IPS-20b (cell line): ENCODE results near the gene CLEC1B.
"Not testable (repeated sequence)": the region's sequence is repeated elsewhere in the genome, so short reads cannot be mapped to it uniquely, and the experiment has no call there.

Experiments used
- H3K27ac ChIP-seq: one replicate; pipeline ENCODE4 v1.5.1; 2013; ENCODE audit warnings: low read length
- H3K27me3 ChIP-seq: 2 replicates; pipeline ENCODE4 v1.6.1; 2013; ENCODE audit warnings: mild to moderate bottlenecking, low read length, inconsistent platforms; ENCODE audit not compliant: insufficient read depth
- H3K36me3 ChIP-seq: 2 replicates; pipeline ENCODE4 v1.6.1; 2013; ENCODE audit warnings: low read depth, mild to moderate bottlenecking, inconsistent platforms, low read length, moderate library complexity; ENCODE audit not compliant: insufficient read depth
- H3K4me1 ChIP-seq: 2 replicates; pipeline ENCODE4 v1.6.1; 2013; ENCODE audit warnings: mild to moderate bottlenecking, control low read depth, inconsistent platforms, low read length, moderate library complexity; ENCODE audit not compliant: insufficient read depth
- H3K4me3 ChIP-seq: 2 replicates; pipeline ENCODE4 v1.5.1; 2013; ENCODE audit warnings: mild to moderate bottlenecking, low read length, inconsistent platforms
- H3K9ac ChIP-seq: 2 replicates; pipeline ENCODE4 v1.6.1; 2013; ENCODE audit warnings: low read depth, mild to moderate bottlenecking, inconsistent platforms, low read length, moderate library complexity
- H3K9me3 ChIP-seq: 2 replicates; pipeline ENCODE4 v1.6.1; 2013; ENCODE audit warnings: mild to moderate bottlenecking, low read depth, low read length, inconsistent platforms; ENCODE audit not compliant: insufficient read depth

Gene CLEC1B

GRCh38 chr12:9973949-9974348 is 25.0 kb downstream of the CLEC1B start:
- Histone ChIP-seq H3K27ac (no peak overlapping the region), H3K36me3 (no peaks in the 10 kb centered on the region), H3K4me1 (no peaks in the 10 kb centered on the region), H3K4me3 (no peak overlapping the region), H3K9me3 (peaks cover 17% of the 10 kb centered on the region), H3K9ac (no peak overlapping the region), H3K27me3 (no peaks in the 10 kb centered on the region)

- H3K4me1 ChIP-seq: no peaks in the 10 kb centered on the region
- no peak within 1 kb of the TSS for H3K27ac ChIP-seq
- H3K27me3 ChIP-seq: no peaks in the 10 kb centered on the region
- no peaks in the 10 kb centered on the region for H3K36me3 ChIP-seq
- no peak within 1 kb of the TSS for H3K4me3 ChIP-seq
- peaks cover 11% of the 10 kb centered on the region for H3K9me3 ChIP-seq
- H3K9ac ChIP-seq: no peak within 1 kb of the TSS
These were observed 27.7 kb downstream of the CLEC1B start, which contains the start of gene CLEC12A for GRCh38 chr12:9971181-9971580. TSS of gene CLEC12A (plus strand) at chr12:9971409. CDS start at chr12:9971597, 188 bp downstream.

DNA sequence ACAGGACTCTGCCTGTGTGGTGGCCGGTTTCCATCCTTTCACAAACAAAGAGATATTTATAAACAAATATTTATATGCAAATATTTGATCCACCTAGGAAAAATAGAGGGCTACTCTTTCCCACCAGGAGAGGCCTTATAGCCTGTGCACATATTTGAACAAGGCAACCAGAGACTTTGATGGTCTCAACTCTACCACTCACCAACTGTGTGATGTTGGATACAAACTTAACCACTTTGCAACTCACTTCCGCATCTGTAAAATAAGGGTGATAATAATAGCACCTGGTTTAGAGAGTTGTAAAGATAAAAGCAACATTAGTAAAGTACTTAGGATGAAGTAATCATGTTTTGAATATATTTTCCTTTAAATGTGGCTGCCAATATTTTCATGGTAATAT is 29.2 kb downstream of the CLEC1B start:
- H3K36me3 ChIP-seq: no peaks in the 10 kb centered on the region
- H3K27ac ChIP-seq: no peak overlapping the region

DNA sequence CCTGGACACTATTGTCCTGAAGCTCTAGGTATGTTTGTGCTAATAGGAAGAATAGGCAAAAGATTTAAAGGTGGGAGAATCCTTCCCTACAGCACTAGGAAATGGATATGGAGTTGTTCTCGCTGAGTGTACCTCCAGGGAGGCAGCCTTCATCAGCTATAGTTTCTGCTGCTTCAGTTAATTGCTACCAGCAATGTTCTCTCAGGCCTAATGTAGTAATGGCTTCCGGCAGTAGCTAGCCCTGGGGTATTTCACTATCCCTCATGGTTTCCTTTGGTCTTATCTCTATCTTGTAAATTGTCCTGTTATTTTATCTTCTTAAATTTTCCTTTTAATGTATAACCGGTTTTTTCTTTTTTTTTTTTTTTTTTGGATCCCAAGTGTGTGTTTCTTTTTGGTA is 37.0 kb downstream of the CLEC1B start:
- Histone ChIP-seq H3K4me1 (peaks cover 5% of the 10 kb centered on the region; the same call in 1 of the 2 replicates), H3K27me3 (no peaks in the 10 kb centered on the region), H3K9ac (no peak overlapping the region), H3K27ac (no peak overlapping the region), H3K4me3 (no peak overlapping the region), H3K36me3 (no peaks in the 10 kb centered on the region), H3K9me3 (no peaks in the 10 kb centered on the region)

More for the DNA sequence above, 29.2 kb downstream of the CLEC1B start:
- Histone ChIP-seq H3K9ac (no peak overlapping the region), H3K9me3 (peaks cover 1% of the 10 kb centered on the region; the same call in 1 of the 2 replicates), H3K4me3 (no peak overlapping the region), H3K4me1 (no peaks in the 10 kb centered on the region), H3K27me3 (no peaks in the 10 kb centered on the region)

GRCh38 chr12:9961106-9961505 is 37.8 kb downstream of the CLEC1B start:
- H3K9me3 ChIP-seq: no peaks in the 10 kb centered on the region
- H3K9ac ChIP-seq: no peak overlapping the region
- peaks cover 5% of the 10 kb centered on the region; the same call in 1 of the 2 replicates for H3K4me1 ChIP-seq
- H3K4me3 ChIP-seq: no peak overlapping the region
- no peaks in the 10 kb centered on the region for H3K27me3 ChIP-seq
- no peak overlapping the region for H3K27ac ChIP-seq
- no peaks in the 10 kb centered on the region for H3K36me3 ChIP-seq

DNA sequence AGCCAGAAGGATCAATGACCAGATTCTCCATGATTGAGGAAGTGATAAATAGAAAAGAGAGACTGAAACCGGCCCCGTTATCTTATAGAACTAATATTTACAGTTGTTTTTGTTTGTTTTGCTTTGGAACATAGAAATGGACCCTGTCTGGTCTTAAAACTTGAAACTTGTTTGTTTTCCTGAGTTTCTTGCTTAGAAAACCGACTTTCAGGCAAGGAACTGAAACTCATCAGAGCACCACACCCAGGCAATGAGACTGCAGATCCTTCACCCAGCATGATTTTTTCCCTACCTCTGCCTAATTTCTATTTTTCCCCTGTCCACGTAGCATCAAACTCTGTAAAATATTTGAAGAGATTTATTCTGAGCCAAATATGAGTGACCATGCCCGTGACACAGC is 38.3 kb downstream of the CLEC1B start:
- Histone ChIP-seq H3K4me3 (no peak overlapping the region), H3K4me1 (peaks cover 5% of the 10 kb centered on the region; the same call in 1 of the 2 replicates)

DNA sequence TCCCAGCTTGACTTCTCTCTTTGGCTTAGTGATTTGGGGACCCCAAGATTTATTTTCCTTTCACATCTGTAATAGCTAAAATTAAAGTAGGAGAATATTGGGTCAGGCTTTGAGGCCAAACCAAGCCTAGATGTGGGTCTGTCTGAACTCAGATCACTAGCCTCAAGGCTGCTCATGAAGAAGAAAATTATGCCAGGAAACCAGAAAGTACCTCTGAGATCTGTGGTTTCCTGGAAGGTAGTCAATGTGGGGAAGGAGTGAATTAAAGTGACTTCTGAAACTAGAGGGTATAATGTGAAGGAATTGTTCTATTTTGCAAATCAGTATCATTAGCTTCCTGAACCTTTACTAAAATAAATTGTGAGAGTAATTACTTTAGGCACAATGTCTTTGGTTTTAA is 41.1 kb downstream of the CLEC1B start:
- Histone ChIP-seq H3K4me3 (no peak overlapping the region), H3K27ac (no peak overlapping the region), H3K9ac (no peak overlapping the region), H3K27me3 (no peaks in the 10 kb centered on the region), H3K36me3 (no peaks in the 10 kb centered on the region), H3K9me3 (no peaks in the 10 kb centered on the region), H3K4me1 (peaks cover 5% of the 10 kb centered on the region; the same call in 1 of the 2 replicates)

More for the DNA sequence above, 38.3 kb downstream of the CLEC1B start:
- H3K9me3 ChIP-seq: no peaks in the 10 kb centered on the region
- H3K27ac ChIP-seq: no peak overlapping the region
- H3K27me3 ChIP-seq: no peaks in the 10 kb centered on the region
- H3K9ac ChIP-seq: no peak overlapping the region
- no peaks in the 10 kb centered on the region for H3K36me3 ChIP-seq

DNA sequence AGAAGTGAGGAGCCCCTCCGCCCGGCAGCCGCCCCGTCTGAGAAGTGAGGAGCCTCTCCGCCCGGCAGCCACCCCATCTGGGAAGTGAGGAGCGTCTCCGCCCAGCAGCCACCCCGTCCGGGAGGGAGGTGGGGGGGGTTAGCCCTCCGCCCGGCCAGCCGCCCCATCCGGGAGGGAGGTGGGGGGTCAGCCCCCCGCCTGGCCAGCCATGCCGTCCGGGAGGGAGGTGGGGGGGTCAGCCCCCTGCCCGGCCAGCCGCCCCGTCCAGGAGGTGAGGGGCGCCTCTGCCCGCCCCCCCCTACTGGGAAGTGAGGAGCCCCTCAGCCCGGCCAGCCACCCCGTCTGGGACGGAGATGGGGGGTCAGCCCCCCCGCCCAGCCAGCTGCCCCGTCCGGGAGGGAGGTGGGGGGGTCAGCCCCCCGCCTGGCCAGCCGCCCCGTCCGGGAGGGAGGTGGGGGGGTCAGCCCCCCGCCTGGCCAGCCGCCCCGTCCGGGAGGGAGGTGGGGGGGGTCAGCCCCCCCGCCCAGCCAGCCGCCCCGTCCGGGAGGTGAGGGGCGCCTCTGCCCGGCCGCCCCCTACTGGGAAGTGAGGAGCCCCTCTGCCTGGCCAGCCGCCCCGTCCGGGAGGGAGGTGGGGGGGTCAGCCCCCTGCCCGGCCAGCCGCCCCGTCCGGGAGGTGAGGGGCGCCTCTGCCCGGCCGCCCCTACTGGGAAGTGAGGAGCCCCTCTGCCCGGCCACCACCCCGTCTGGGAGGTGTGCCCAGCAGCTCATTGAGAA is 45.8 kb downstream of the CLEC1B start:
- H3K9me3 ChIP-seq, H3K4me1 ChIP-seq, H3K27me3 ChIP-seq, H3K27ac ChIP-seq, H3K4me3 ChIP-seq, H3K36me3 ChIP-seq, H3K9ac ChIP-seq: not testable (repeated sequence)

GRCh38 chr12:9951026-9951675 is 47.8 kb downstream of the CLEC1B start:
- H3K4me3 ChIP-seq: no peak overlapping the region
- no peaks in the 10 kb centered on the region for H3K27me3 ChIP-seq
- no peaks in the 10 kb centered on the region for H3K9me3 ChIP-seq
- H3K4me1 ChIP-seq: no peaks in the 10 kb centered on the region
- H3K9ac ChIP-seq: no peak overlapping the region
- no peak overlapping the region for H3K27ac ChIP-seq
- no peaks in the 10 kb centered on the region for H3K36me3 ChIP-seq

DNA sequence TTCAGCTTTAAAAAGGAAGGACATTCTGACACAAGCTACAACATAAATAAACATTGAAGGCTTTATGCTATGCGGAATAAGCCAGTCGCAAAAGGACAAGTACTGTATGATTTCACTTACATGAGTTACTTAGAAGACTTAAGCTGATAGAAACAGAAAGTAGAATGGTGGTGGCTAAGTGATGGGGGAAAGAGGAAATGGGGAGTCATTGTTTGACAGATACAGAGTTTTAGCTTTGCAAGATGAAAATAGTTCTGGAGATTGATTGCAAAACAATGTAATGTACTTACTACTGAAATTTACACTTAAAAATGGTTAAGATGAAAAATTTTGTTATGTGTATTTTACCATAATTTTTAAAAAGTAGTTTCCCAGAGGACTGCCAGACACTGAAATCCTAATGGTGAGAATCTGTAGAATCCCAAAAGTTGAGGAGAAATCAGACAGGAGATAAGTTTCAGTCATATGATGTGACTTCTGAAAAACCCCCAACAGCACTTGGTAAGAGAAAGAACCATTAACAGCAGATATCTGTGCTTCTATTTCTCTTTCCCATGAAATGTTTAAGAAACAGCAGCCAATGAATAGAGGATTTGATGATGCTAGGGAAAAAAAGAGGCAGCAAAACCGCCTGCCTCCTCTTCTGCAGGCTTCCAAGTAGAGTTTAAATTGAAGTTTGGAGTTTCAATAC is 50.2 kb downstream of the CLEC1B start:
- Histone ChIP-seq H3K9me3 (no peaks in the 10 kb centered on the region), H3K27me3 (no peaks in the 10 kb centered on the region), H3K9ac (no peak overlapping the region), H3K27ac (no peak overlapping the region), H3K36me3 (no peaks in the 10 kb centered on the region), H3K4me3 (no peak overlapping the region), H3K4me1 (no peaks in the 10 kb centered on the region)

DNA sequence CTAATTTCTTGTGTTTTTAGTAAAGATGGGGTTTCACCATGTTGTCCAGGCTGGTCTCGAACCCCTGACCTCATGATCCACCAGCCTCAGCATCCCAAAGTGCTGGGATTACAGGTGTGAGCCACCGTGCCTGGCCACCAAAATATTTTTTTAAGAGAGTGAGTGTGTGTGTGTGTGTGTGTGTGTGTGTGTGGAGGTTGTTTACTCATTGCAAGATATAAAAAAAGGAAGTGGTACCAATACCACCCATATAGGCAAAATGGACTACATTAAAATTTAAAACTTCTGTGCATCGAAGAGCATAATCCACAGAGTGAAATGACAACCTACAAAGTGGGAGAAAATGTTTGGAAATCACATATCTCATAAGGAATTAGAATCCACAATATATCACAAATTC is 51.2 kb downstream of the CLEC1B start:
- no peaks in the 10 kb centered on the region for H3K4me1 ChIP-seq
- H3K27me3 ChIP-seq: no peaks in the 10 kb centered on the region
- H3K9ac ChIP-seq: no peak overlapping the region
- no peak overlapping the region for H3K27ac ChIP-seq
- no peaks in the 10 kb centered on the region for H3K36me3 ChIP-seq
- H3K4me3 ChIP-seq: no peak overlapping the region
- no peaks in the 10 kb centered on the region for H3K9me3 ChIP-seq
